ENCODE data around the gene IKZF2.

IKZF2 gene

GRCh38 chr2:213167271-213167930 is 16.0 kb upstream of the IKZF2 start:
- H3K27ac ChIP-seq: no peak overlapping the region
- no peak for DNase-seq (ENCODE audit: low spot score)
- TF ChIP-seq CTCF (conservative IDR thresholded peaks at IDR 0.05; ENCODE audit: low read depth): no peak
- ChIA-PET POLR2A (ENCODE audit: low non-redundant PET) (no interaction called here), CTCF (no interaction called here)

GRCh38 chr2:213166109-213166508 is 14.7 kb upstream of the IKZF2 start:
- no peak overlapping the region for H3K27ac ChIP-seq
- POLR2A ChIA-PET (ENCODE audit: low non-redundant PET): no interaction called here
- CTCF ChIA-PET: no interaction called here
- no peak for DNase-seq (ENCODE audit: low spot score)
- TF ChIP-seq CTCF (conservative IDR thresholded peaks at IDR 0.05; ENCODE audit: low read depth): no peak

GRCh38 chr2:213164263-213164662 is 12.9 kb upstream of the IKZF2 start:
- no peak for DNase-seq (ENCODE audit: low spot score)
- CTCF ChIA-PET: interaction anchor here (0.6 to 1.1 kb wide), 2 partner anchors 387 to 1272 kb away, joined by 4 read pairs; no protein-coding TSS in a partner anchor
- TF ChIP-seq CTCF (conservative IDR thresholded peaks at IDR 0.05; ENCODE audit: low read depth): no peak
- no peak overlapping the region for H3K27ac ChIP-seq
- POLR2A ChIA-PET (ENCODE audit: low non-redundant PET): interaction anchor here (0.6 kb wide), 1 partner anchor 50 kb away, joined by 3 read pairs; no protein-coding TSS in a partner anchor

GRCh38 chr2:213162516-213163118 is 11.2 kb upstream of the IKZF2 start:
- TF ChIP-seq CTCF (conservative IDR thresholded peaks at IDR 0.05; ENCODE audit: low read depth): no peak
- no peak overlapping the region for H3K27ac ChIP-seq
- POLR2A ChIA-PET (ENCODE audit: low non-redundant PET): no interaction called here
- CTCF ChIA-PET: interaction anchor here (0.7 to 1.1 kb wide), 2 partner anchors 9 to 643 kb away, joined by 3 to 4 read pairs; no protein-coding TSS in a partner anchor
- DNase-seq (ENCODE audit: low spot score): no peak

GRCh38 chr2:213161759-213162515 is 10.5 kb upstream of the IKZF2 start:
- no peak for DNase-seq (ENCODE audit: low spot score)
- CTCF ChIA-PET: interaction anchor here (0.7 to 1.1 kb wide), 2 partner anchors 9 to 642 kb away, joined by 3 to 4 read pairs; no protein-coding TSS in a partner anchor
- H3K27ac ChIP-seq: no peak overlapping the region
- POLR2A ChIA-PET (ENCODE audit: low non-redundant PET): no interaction called here
- no peak for TF ChIP-seq CTCF (conservative IDR thresholded peaks at IDR 0.05; ENCODE audit: low read depth)

GRCh38 chr2:213159768-213160167 is 8.4 kb upstream of the IKZF2 start:
- H3K27ac ChIP-seq: no peak overlapping the region
- no peak for DNase-seq (ENCODE audit: low spot score)
- ChIA-PET POLR2A (ENCODE audit: low non-redundant PET) (no interaction called here), CTCF (no interaction called here)
- TF ChIP-seq CTCF (conservative IDR thresholded peaks at IDR 0.05; ENCODE audit: low read depth): no peak
